CD14-positive monocyte (primary cell): ENCODE data around the gene UBXN7. TPM values are rescaled to one million over a fixed set of nuclear protein-coding genes. Genes with fewer than 3 reads are reported as not detected.

ENCODE experiments used
- DNase-seq, 3 donors: peaks; one replicate each; pipeline ENCODE4 v3.0.0-alpha.2; 2011 to 2022
- H2AFZ ChIP-seq: 2 replicates; pipeline ENCODE4 v1.6.0; 2012; ENCODE audit warnings: mild to moderate bottlenecking, low read depth, low read length, inconsistent platforms; ENCODE audit not compliant: insufficient read depth, poor library complexity, severe bottlenecking
- H3K27ac ChIP-seq, 2 donors: 1 replicate in 1 of 2; 2 replicates in 1 of 2; pipeline ENCODE4 v1.5.1; 2012 to 2013; ENCODE audit warnings: low read length in 2 of 2, control low read depth in 1 of 2, inconsistent platforms in 1 of 2, low read depth in 1 of 2, mild to moderate bottlenecking in 1 of 2
- H3K27me3 ChIP-seq, 2 donors: one replicate each; pipeline versions ENCODE4 v1.6.0 to v1.6.1; 2011 to 2013; ENCODE audit warnings: low read length in 2 of 2; ENCODE audit not compliant: control insufficient read depth in 2 of 2, insufficient read depth in 2 of 2
- H3K36me3 ChIP-seq, 2 donors: replicated peaks in 1 of 2; 1 replicate in 1 of 2; 2 replicates in 1 of 2; pipeline versions ENCODE4 v1.5.1 to v1.6.1; 2012 to 2013; ENCODE audit warnings: low read length in 2 of 2, control low read depth in 1 of 2, inconsistent platforms in 1 of 2, mild to moderate bottlenecking in 1 of 2; ENCODE audit not compliant: insufficient read depth in 2 of 2, control insufficient read depth in 1 of 2
- H3K4me1 ChIP-seq, 2 donors: 1 replicate in 1 of 2; 2 replicates in 1 of 2; pipeline versions ENCODE4 v1.5.1 to v1.6.1; 2012 to 2013; ENCODE audit warnings: low read length in 2 of 2, control low read depth in 1 of 2, inconsistent platforms in 1 of 2, mild to moderate bottlenecking in 1 of 2, moderate library complexity in 1 of 2; ENCODE audit not compliant: insufficient read depth in 2 of 2, control insufficient read depth in 1 of 2
- H3K4me2 ChIP-seq: replicated peaks from 2 replicates; pipeline ENCODE3; 2012; ENCODE audit warnings: low read length, moderate library complexity, mild to moderate bottlenecking; ENCODE audit not compliant: poor library complexity, severe bottlenecking; ENCODE audit errors: extremely low read depth
- H3K4me3 ChIP-seq, 3 experiments: fragments of 200-600 bp in 1 of 3; sonication (generic) in 1 of 3; replicated peaks in 1 of 3; 1 replicate in 2 of 3; 2 replicates in 1 of 3; pipeline ENCODE4 v1.5.1; 2011 to 2013; ENCODE audit warnings: low read length in 3 of 3, mild to moderate bottlenecking in 3 of 3, control low read depth in 2 of 3, low read depth in 2 of 3, inconsistent platforms in 1 of 3, moderate library complexity in 1 of 3
- H3K79me2 ChIP-seq: 2 replicates; pipeline ENCODE4 v1.6.0; 2012; ENCODE audit warnings: mild to moderate bottlenecking, control low read depth, inconsistent platforms, low read length, moderate library complexity; ENCODE audit not compliant: insufficient read depth
- H3K9ac ChIP-seq: 2 replicates; pipeline ENCODE4 v1.6.0; 2017; ENCODE audit warnings: low read length, mild to moderate bottlenecking; ENCODE audit not compliant: insufficient read depth, poor library complexity, severe bottlenecking
- H3K9me3 ChIP-seq, 2 donors: replicated peaks in 1 of 2; 1 replicate in 1 of 2; 2 replicates in 1 of 2; pipeline versions ENCODE4 v1.5.1 to v1.6.1; 2012 to 2013; ENCODE audit warnings: low read length in 2 of 2, control low read depth in 1 of 2; ENCODE audit not compliant: control insufficient read depth in 1 of 2, insufficient read depth in 1 of 2
- H4K20me1 ChIP-seq: 2 replicates; pipeline ENCODE4 v1.6.0; 2012; ENCODE audit warnings: mild to moderate bottlenecking, low read length, control low read depth, moderate library complexity; ENCODE audit not compliant: insufficient read depth
- H3K27ac Mint-ChIP-seq, 7 donors: one replicate each; pipeline ENCODE4 v1.8.0; 2020; ENCODE audit warnings: mild to moderate bottlenecking in 7 of 7, mixed read lengths in 7 of 7, moderate library complexity in 6 of 7, inconsistent platforms in 2 of 7
- H3K27me3 Mint-ChIP-seq, 3 donors: one replicate each; pipeline ENCODE4 v1.8.0; 2021 to 2022; ENCODE audit warnings: low read depth in 3 of 3, mild to moderate bottlenecking in 3 of 3, mixed read lengths in 3 of 3, moderate library complexity in 3 of 3, inconsistent platforms in 1 of 3
- H3K36me3 Mint-ChIP-seq, 2 donors: one replicate each; pipeline ENCODE4 v1.8.0; 2020; ENCODE audit warnings: mixed read lengths in 2 of 2, inconsistent platforms in 1 of 2, mild to moderate bottlenecking in 1 of 2
- H3K4me1 Mint-ChIP-seq: one replicate; pipeline ENCODE4 v1.8.0; 2020; ENCODE audit warnings: mild to moderate bottlenecking, mixed read lengths
- H3K4me3 Mint-ChIP-seq, 2 donors: one replicate each; pipeline ENCODE4 v1.8.0; 2020; ENCODE audit warnings: mild to moderate bottlenecking in 2 of 2, mixed read lengths in 2 of 2, moderate library complexity in 1 of 2
- H3K9me3 Mint-ChIP-seq, 7 donors: one replicate each; pipeline ENCODE4 v1.8.0; 2020 to 2022; ENCODE audit warnings: mixed read lengths in 7 of 7, mild to moderate bottlenecking in 6 of 7, moderate library complexity in 6 of 7, inconsistent platforms in 2 of 7
- CTCF ChIP-seq: fragments of 200-600 bp; IDR thresholded peaks from one replicate; pipeline ENCODE4 v1.8.0; 2022; ENCODE audit warnings: antibody characterized with exemption, mild to moderate bottlenecking
- WGBS: methylation state at CpG from one replicate; pipeline ENCODE4 v1.1.5; 2013; ENCODE audit warnings: missing lambda C conversion rate; ENCODE audit not compliant: insufficient coverage; 5-methylcytosine and 5-hydroxymethylcytosine counted together
- intact Hi-C, 2 donors: fragments of 100-400 bp; cut with micrococcal nuclease; formaldehyde crosslinking; loops; one replicate each; pipeline versions ENCODE4 v1.15.0 to v1.15.1; 2023
- polyA plus RNA-seq, 3 donors: library from polyadenylated mRNA; depleted of rRNA in 1 of 3; unstranded in 2 of 3; stranded (reverse) in 1 of 3; fragments of 300-500 nt in 2 of 3; fragments of >200 nt in 1 of 3; fragmentation: Illumina TruSeq in 2 of 3; gene quantifications; 1 replicate in 2 of 3; 2 replicates in 1 of 3; pipeline ENCODE4 v1.2.3, GENCODE V29; 2012 to 2021

Gene UBXN7
- polyA plus RNA-seq, 3 donors, result 10.5 to 15.8 (median 13.6) TPM

- WGBS, result 86% methylated on average over 6 of the region's 11 CpGs
- intact Hi-C loops, result no loop called here
- H3K27ac Mint-ChIP-seq, result no peak overlapping the region
- Histone ChIP-seq H4K20me1 (no peaks in the 10 kb centered on the region), H3K27ac (no peak overlapping the region), H3K9me3 (no peaks in the 10 kb centered on the region), H3K9ac (no peak overlapping the region), H3K4me3 (no peak overlapping the region), H3K79me2 (peaks cover 5% of the 10 kb centered on the region), H3K27me3 (no peaks in the 10 kb centered on the region), H3K4me2 (no peak overlapping the region), H2AFZ (no peak overlapping the region), H3K36me3 (no peaks in the 10 kb centered on the region), H3K4me1 (peaks cover 18 to 35% of the 10 kb centered on the region in 2 donors)
- H3K36me3 Mint-ChIP-seq, result no peaks in the 10 kb centered on the region
- DNase-seq, result no peak
- peaks cover 0 to 1% (median 0%) of the 10 kb centered on the region in 7 donors for H3K9me3 Mint-ChIP-seq
- H3K4me1 Mint-ChIP-seq, result peaks cover 32% of the 10 kb centered on the region
- peaks cover 0 to 11% (median 2%) of the 10 kb centered on the region in 3 donors for H3K27me3 Mint-ChIP-seq
- H3K4me3 Mint-ChIP-seq, result no peak overlapping the region
- TF ChIP-seq CTCF, result no peak
Measured at GRCh38 chr3:196323691-196324090, 108.5 kb downstream of the UBXN7 start.

- Histone ChIP-seq H3K4me3 (no peak overlapping the region), H3K4me1 (peaks cover 18 to 35% of the 10 kb centered on the region in 2 donors), H3K9me3 (no peaks in the 10 kb centered on the region), H3K27ac (no peak overlapping the region), H3K9ac (no peak overlapping the region), H2AFZ (no peak overlapping the region), H3K36me3 (no peaks in the 10 kb centered on the region), H3K79me2 (peaks cover 5% of the 10 kb centered on the region), H4K20me1 (no peaks in the 10 kb centered on the region), H3K27me3 (no peaks in the 10 kb centered on the region), H3K4me2 (no peak overlapping the region)
- no peak for DNase-seq
- intact Hi-C loops, result no loop called here
- no peak for TF ChIP-seq CTCF
- Mint-ChIP-seq H3K9me3 (peaks cover 0 to 1% (median 0%) of the 10 kb centered on the region in 7 donors), H3K27ac (peak overlapping the region in 1 of 7 donors; percentile 68), H3K4me3 (no peak overlapping the region), H3K36me3 (no peaks in the 10 kb centered on the region), H3K27me3 (peaks cover 0 to 11% (median 2%) of the 10 kb centered on the region in 3 donors), H3K4me1 (peaks cover 32% of the 10 kb centered on the region)
- WGBS, result no CpG with 5 or more reads among the region's 4 CpGs
Measured at GRCh38 chr3:196323016-196323415, 109.2 kb downstream of the UBXN7 start.
